Suprapubic skin (tissue), 4 donors: ENCODE data around the gene GXYLT2.

Source experiments
- EP300 ChIP-seq: sonication (generic); formaldehyde crosslinking; IDR thresholded peaks from one replicate; pipeline ENCODE4 v1.6.1; 2017; ENCODE audit warnings: antibody characterized with exemption
- POLR2A ChIP-seq, 2 donors: fragments of 450-650 bp; IDR thresholded peaks; one replicate each; pipeline ENCODE4 v1.6.1; 2017; ENCODE audit warnings: antibody characterized with exemption in 2 of 2, mild to moderate bottlenecking in 2 of 2, moderate library complexity in 2 of 2
- POLR2AphosphoS5 ChIP-seq, 3 donors: sonication (generic); formaldehyde crosslinking; IDR thresholded peaks; one replicate each; pipeline ENCODE4 v1.6.1; 2017; ENCODE audit warnings: antibody characterized with exemption in 3 of 3

DNA sequence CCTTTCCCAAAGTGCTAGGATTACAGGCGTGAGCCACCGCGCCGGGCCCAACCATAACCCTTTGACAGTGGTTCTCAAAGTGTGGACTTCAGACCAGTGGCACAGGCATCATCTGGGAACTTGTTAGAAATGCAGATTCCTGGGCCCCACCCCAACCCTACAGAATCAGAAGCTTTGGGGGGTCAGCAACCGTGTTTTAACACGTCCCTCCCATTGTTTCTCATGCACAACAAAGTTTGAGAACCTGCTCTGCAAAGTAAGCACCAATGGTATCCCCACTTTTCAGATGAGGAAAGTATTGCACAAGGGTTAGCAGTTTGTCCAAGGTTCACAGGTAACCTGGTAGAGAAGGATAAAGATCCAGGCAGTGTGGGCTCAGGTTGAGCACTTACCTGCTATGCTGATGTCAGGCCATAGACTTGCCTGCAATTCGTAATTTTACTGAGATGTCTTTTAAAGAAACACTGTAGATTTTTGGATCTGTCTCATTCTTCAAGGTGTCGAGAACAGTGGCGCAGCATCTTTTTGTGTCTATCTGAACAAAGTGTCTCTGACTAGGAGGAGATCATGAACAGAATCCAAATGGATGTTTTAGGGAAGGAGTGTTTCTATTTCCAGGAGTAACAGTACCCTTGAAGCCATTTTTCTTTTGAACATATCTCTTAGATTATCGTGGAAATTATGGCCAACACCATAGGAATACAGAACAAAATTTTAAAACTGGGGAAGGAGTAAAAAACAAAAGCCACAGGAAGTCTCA is 2.5 kb downstream of the GXYLT2 start:
- TF ChIP-seq EP300 (no peak), POLR2AphosphoS5 (IDR thresholded peaks at IDR 0.05) (no peak), POLR2A (IDR thresholded peaks at IDR 0.05) (no peak)
